CD4-positive, alpha-beta T cell treated with Interleukin-1 beta for 1 hour (primary cell): Measurements from ENCODE around the gene ID1.
"Not testable (repeated sequence)": the region's sequence is repeated elsewhere in the genome, so short reads cannot be mapped to it uniquely, and the experiment has no call there.

Source experiments
- DNase-seq, 2 donors: peaks; one replicate each; pipeline ENCODE4 v3.0.0-alpha.2; 2020 to 2022

Gene ID1

GRCh38 chr20:31638816-31639215 is 33.7 kb downstream of the ID1 start:
- DNase-seq, result no peak

GRCh38 chr20:31640259-31640658 is 35.2 kb downstream of the ID1 start:
- no peak for DNase-seq

DNA sequence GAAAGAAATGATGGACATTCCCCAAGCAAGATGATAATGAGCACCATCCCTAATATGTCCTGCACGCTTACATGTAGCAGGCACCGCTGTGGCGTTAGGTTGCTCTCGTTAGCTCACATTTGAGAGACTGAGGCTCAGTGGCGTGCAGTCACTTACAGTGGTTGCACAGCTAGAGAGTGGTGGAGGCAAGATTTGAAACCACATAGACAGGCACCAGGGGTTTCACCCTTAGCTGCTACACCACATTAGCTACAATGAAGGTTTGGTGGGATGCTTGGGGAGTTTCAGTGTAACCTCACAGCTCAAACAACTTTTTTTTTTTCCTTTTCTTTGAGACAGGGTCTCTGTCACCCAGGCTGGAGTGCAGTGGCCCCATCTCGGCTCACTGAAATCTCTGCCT is 36.3 kb downstream of the ID1 start:
- no peak for DNase-seq

GRCh38 chr20:31642837-31643236 is 37.7 kb downstream of the ID1 start:
- DNase-seq, result no peak

DNA sequence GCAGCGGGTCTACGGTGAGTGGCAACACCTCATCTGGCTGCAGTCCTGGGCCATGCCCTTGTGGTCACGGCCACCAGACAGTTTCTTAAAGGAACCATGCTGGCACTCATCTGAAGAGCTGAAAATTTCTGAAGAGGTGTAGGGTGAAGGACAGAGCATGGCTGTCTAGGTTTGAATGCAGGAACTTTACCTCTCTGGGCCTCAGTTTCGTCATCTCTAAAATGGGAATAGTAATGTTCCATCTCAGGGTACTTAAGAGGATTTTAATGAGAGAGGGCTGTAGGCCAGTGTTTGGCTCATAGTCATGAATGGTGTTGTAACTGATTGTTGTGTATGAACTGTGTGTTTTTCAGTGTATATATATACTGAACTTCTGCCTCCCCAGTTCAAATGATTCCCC is 38.4 kb downstream of the ID1 start:
- DNase-seq, result no peak

DNA sequence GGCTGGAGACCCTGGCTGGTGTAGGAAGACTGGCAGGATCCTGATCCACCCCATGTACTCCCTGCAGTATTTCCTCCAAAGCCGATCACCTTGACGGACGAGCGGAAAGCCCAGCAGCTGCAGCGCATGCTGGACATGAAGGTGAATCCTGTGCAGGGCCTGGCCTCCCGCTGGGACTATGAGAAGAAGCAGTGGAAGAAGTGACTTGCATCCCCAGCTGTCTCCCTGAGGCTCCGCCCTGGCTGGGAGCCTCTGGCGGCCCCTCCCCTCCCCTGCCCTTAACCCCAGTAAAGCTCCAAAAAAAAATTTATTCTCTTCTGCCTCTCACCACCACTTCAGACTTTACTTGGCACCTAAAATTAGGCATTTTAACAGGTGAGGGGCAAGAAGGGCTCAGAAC is 39.6 kb downstream of the ID1 start:
- no peak for DNase-seq

DNA sequence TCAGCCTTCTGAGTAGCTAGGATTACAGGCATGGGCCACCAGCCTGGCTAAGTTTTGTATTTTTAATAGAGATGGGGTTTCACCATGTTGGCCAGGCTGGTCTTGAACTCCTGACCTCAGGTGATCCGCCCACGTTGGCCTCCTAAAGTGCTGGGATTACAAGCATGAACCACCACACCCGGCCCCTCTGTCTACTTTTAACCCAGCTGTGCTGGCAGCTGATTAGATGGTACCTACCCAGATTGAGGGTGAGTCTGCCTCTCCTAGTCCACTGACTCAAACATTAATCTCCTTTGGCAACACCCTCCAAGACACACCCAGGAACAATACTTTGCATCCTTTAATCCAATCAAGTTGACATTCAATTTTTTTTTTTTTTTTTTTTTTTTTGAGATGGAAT is 43.0 kb downstream of the ID1 start:
- DNase-seq, result not testable (repeated sequence)

DNA sequence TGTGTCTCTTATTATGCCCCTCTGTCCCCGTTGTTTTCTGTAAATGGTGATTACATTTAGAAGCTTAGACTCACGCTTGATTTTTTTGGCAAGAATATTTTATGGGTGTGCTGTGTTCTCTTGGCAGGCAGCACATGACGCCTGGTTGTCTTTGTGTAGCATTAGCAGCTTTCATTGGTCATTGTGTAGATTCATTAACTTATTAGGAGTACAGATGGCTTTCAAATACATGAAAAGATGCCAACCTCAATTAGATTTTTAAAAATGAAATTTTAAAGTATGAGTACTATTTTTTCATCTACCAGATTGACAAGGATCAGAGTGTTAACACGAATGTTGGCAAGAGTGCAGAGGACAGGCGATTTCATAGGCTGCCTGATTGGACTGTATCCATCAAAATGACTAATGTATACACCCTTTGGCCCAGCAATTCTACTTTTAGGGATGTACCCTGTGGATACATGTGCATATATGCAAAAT is 47.9 kb downstream of the ID1 start:
- DNase-seq, result no peak

DNA sequence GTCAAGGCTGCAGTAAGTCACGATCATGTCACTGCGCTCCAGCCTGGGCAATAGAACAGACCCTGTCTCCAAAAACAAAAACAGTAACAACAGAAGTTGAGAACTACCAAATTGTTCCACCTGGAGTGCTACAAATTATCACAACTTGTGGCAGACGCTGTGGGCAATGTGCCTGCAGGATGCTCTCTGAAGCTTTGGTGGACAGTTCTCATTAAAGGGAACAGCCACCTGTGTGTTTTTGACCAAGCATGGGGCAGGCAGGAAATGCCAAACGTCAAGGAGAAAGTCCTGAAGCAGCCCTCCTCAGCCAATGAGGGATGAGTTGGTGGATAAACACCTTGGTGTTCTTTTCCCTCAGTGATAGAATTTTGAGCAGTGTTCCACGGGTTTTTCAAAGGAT is 48.5 kb downstream of the ID1 start:
- no peak for DNase-seq

GRCh38 chr20:31654534-31654933 is 49.4 kb downstream of the ID1 start:
- no peak for DNase-seq
